Measurements from ENCODE around the gene RAB11FIP2.

DNA sequence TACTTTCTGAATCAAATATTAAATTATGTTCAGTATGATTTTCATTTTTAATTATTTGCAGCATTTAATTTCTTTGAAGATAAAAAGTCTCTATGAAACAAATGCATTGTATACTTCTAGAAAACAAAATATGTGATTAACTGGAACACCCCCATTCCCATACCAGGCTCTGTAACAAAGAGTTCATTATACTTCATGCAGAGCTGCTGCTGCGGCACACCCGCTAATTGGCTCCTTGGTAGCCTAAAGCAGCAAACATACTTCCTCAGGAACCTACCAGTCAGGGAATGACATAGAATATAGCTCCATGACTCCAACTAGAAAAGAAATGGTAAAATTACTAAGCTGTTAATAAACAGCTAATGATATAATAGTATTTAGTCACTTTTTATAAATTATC is 19.3 kb downstream of the RAB11FIP2 start:
- TF ChIP-seq ZNF274 (IDR thresholded peaks at IDR 0.05; ENCODE audit: low read depth, low read length) (no peak), YY1 (IDR thresholded peaks at IDR 0.05; ENCODE audit: insufficient read depth, insufficient read length) (no peak), SUZ12 (IDR thresholded peaks at IDR 0.05; ENCODE audit: extremely low read depth, insufficient read depth, insufficient read length) (no peak)

Data from NT2/D1 (cell line).